Activated CD4-positive, alpha-beta T cell treated with anti-CD3 and anti-CD28 coated beads, Interleukin-2, amount 50 U/mL, for 4 hours (primary cell): ENCODE data around the gene MFSD1.
A peak's percentile ranks its signal among the peaks of the same experiment; 100 is the strongest.
"Not testable (repeated sequence)": the region's sequence is repeated elsewhere in the genome, so short reads cannot be mapped to it uniquely, and the experiment has no call there.

ENCODE experiments used
- DNase-seq, 2 experiments: peaks; one replicate each; pipeline ENCODE4 v3.0.0-alpha.2; 2020

MFSD1 gene

DNA sequence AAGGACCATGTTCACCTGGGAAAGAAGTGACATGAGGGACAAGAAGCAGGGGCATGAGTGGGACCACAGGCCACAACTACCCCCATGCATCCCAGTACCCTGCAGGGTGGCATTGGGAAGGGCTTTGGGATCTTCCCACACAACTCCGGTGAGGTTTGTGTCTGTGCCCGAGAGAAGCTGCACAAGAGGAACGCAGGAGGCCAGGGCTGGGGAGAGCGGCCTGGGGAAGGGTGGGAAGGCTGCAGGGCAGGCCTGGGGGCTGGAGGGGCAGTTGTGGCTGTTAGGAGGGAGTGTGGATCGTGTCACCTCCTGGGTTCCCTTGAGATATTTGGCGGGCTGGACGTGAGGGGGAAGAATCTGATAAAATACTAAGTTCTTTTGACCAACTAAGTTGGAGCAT lies 25.3 kb upstream of the MFSD1 start:
- no peak for DNase-seq

DNA sequence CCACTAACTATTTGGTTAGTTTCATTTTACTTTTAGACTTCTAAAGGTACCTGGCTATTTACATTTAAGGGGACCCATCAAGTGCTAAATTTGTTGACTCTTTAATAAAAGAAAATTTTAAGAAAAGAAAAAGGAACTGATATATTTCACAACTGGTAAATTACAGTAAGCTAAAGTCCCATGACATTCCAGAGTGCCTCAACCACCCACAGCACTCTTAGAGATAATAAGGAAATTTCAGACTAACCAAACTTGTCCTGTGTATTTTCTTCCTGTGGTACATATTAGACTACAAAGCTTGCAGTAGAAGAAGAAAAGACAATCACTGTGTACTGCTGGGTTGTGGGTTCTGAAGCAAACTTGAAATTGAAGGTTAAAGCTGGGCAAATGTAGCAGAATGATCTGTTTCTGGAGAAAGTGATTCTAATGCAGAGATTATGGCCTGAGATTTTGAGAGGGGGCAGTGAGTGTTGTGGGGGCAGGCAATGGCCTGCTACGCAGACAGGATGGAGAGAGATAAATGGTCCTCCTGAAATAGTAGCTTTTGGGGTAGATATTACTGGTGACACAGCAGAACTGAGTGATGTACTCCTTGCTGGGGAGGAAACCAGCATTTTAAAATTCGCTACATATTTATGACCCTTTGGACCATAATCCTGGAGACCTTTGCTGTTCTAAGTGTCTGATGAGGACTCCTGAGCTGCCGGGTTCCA lies 24.5 kb upstream of the MFSD1 start:
- no peak for DNase-seq

DNA sequence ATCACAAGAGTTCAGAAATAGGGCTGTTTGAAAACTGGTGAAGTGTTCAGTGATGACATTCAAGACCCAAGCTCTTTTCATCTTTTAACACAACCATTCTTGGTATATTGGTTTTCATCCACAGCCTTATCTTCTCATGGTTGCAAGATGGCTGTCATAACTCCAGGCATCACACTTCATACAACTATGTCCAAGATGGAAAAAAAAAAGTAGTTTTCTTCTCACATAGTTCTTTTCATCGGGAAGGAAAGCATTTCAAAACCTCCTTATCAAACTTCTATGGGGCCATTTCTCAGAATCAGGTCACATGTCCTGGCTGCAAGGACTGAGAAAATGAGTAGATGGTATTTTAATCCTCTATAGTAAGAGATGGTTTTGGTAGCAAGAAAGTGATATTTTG lies 21.1 kb upstream of the MFSD1 start:
- no peak for DNase-seq

DNA sequence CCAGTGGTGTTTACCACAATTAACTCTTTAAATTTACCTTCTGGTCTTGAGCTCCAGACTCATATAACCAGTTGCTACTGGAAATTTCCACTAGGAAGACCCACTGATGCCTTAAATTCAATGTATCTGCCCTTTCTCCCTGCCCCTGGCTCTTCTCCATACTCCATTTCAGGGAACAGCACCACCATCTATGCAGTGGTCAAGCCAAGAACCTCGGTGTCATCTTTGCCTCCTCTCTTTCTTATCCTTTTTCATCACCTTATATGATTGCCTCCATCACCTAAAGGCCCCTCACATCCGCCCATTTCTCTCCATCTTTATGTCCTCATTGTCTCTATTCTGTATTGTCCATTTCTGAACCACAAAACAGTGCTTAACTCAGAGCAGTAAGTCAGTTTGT lies 20.7 kb upstream of the MFSD1 start:
- no peak for DNase-seq

DNA sequence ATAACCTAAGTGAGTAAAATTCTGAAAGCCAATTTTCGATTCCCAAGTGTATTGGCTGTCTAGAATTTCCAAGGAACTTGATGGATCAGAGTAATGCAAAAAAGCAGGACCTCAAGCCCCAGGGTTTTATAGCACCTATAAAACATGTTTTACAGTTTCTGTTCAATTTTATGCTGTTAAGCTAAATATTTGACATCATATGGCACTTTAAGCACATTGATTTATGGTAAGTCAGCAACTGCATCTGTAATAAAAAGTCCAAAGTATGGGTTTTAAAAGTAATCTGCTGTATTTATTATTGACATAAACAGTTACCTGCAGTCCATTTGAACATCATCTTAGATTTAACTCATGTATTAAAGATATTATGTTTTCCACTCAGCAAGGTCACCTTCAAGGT lies 20.0 kb upstream of the MFSD1 start:
- DNase-seq = no peak

DNA sequence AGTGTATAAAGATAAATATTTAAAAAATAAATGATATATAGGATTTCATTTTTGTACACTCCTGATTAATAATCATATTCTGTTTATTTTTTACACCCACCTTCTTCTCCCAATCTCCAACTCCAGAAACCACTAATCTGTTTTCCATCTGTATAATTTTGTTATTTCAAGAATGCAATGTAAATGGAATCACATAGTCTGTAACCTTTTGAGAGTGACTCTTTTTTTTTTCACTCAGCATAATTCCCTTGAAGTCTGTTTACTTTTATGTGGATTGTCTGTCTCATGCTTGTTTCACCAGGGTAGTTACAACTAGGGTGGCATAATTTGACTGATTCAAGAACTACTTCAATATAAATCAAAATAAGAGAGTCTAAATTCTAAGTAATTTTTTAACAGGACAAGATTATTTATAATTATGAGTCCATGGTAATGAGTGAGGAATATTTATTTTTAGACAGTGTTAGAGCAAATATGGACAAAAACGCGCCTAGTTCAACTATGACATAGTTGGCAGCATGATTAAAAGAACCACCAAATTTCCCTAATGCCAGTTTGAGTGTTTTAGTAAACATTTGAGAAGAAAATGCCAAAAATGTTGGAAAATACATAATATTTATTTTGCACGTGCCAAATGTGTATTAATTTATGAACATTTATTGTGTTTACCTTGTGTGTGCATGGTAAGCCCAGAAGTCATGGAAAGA lies 19.4 kb upstream of the MFSD1 start:
- no peak for DNase-seq

DNA sequence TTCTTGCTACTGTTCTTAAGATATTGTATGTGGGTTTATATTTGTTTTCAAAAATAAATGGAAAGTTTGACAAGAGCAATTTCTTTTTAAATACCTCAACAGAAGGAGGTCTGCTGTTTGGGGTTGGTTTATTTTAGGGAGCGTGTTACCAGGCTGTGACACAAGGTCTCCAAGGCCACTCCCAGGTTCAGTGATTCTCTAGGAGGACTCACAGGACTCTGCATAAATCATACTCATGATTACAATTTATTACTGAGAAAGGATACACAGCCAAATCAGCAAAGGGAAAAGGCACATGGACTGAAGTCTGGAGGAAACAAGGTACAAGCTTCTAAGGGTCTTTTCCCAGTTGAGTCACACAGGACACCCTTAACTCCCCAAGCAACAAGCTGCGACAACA lies 18.8 kb upstream of the MFSD1 start:
- no peak for DNase-seq

DNA sequence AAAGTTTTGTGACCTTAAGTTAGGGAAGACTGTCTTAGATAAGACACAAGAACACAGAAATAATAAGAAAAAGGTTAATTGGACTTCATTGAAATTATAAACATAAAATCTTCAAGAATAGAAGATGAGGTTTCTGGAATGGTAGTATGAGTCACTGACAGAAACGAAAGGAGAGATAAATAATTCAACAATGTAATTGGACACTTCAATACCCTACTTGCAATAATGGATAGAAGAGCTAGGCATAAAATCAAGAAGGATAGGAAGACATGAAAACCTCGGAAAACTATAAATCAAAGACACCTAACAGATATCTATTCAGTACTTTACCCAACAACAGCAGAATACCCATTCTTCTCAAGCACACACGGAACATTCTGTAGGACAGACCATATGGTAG lies 15.9 kb upstream of the MFSD1 start:
- no peak for DNase-seq

DNA sequence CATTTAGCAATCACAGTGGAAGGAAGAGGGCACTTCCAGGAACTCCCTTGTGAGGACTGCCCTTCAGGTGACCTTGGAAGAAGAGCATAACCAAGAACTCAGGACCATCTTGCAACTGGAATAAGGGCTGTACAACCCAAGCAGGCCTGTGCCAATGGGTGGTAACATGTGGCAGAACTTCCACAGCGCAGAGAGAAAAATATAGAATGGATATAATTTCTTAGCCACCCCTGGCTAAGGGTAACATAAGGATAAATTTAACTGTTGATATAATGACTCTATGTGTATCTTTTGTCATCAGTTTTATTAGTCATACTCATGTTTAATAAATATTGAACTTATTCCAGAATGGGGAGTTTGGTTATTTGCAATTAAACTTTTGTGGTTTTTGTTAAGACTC lies 13.4 kb upstream of the MFSD1 start:
- no peak for DNase-seq

DNA sequence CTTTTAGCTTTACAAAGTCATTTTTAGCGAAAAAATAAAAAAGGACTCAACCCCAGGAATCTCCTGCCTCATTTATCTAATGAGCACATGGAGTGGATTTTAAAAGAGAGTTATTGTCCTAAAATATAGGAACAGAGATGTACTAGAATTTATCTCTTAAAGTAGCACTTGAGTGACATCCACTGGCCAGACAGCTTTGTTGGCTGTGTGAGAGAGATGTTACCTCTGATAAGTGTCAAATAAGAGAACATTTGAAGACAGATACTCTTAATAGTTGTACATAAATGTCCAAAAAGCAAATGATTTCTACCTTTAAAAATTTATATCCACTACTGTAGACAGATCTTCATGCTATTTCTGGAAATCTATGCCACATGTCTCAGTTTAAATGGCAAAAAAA lies 12.3 kb upstream of the MFSD1 start:
- no peak for DNase-seq

DNA sequence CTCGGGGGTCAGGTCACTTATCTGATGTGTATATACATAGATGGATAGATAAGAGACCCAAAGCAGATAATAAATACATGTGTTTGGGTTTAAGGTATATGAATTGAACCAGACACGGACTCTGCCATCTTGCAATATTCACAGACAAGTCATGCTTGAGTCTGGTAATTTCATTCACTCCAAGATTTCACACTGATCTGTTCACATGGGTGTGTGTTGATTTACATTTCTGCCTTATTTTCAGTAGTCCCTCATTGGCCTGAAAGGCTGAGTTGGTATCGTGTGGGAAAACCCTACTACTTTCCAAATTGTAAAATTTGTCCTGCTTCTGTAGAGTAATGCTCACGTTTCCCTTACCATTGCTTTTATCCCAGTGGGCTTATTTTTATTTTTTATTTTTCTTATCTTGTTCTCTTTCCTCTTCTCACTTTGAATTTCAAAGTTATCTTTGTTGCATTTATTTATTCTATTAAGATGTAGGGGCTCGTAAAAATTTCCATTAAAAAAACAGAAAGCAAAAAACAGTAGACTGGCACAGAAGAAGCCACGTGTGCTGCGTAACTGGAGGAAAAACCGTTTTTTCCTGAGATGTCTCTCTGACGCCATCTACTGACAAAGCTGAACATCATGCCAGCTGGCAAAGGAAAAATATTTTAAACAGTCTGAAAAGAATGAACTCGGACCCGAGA lies 10.8 kb upstream of the MFSD1 start:
- DNase-seq = peak; percentile 6 to 8

DNA sequence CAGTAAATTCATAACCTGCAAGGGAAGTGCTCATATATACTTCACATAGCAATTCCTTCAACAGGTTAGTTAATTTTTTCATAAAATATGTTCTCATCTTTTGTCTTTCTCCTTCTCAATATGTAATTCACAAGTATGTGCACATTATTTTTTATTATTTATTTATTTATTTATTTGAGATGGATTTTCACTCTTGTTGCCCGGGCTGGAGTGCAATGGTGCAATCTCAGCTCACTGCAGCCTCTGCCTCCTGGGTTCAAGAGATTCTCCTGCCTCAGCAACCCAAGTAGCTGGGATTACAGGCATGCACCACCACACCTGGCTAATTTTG lies 10.3 kb upstream of the MFSD1 start:
- not testable (repeated sequence) for DNase-seq

DNA sequence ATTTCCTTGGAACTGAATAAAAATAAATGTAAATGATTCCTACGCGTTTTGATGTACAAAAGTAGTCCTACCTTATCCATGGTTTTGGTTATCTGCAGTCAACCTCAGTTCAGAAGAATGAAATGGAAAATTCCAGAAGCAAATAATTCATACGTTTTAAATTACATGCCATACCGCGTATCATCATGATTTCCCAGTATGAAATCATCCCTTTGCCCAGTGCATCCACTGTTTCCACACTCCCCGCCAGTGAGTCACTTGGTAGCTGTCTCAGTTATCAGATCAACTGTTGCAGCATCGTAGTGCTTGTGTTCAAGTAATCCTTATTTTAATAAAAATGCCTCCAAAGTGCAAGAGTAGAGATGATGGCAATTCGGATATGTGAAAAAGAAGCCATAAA lies 9.1 kb upstream of the MFSD1 start:
- no peak for DNase-seq

DNA sequence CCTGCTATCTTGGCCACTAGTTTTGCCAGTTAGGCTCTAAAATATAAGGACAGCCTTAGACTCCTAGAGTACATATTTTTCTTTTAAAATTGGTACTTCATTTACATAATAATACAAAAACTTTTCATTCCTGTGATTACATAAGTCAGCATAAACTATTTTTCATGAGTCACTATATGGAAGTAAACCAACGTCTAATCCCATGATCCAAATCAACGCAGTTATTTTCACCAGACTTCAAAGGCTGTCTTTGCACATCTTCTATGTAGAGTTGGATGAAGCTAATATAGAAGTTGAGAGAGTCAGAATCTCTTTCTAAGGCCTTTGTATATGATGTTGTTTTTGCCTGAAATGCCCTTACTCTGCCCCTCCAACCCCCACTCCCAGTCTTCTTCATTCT lies 7.6 kb upstream of the MFSD1 start:
- no peak for DNase-seq

DNA sequence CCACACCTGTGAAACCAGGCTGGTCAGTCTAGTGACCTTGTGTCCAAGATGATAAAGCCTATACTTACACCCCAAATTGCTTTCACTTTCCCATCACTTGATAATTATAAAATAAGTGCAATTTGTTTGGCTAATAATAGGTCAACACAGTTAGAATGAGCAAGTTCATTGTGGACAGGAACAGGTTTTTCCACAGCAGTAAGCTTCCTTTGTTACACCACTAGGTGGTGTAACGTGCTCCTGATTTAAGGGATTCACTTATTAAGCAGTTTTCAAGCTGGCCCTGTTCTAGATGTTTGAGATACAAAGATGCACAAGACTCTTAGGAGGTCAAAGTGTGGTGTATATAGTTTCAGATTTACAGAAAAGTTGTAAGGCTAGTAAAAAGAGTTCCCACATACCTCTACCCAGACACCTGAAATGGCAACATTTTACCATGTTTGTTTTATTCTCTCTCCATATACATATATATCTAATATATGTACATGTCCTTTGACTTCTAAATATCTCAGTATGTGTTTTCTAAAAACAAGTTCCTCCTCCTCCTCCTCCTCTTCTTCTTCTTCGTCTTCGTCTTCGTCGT lies 6.8 kb upstream of the MFSD1 start:
- no peak for DNase-seq

DNA sequence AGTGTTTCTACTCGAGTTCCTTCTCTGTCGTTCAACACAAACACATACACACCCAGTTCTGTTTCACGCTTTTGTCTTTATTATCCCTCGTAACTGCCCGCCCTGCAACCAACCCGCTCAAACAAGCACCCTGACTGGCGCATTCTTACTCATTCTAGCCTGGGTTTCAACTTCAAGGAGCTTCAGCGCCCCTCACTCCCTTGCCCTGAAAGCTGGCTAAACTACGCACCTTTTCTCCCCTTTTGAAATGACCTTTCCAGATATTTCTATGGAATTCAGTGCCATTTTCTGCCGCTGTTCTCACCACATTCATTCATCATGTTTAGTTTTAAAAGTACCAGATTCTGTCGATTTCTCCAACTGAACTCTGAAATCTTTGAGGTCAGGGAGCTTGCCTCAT lies 653 bp upstream of the MFSD1 start:
- no peak for DNase-seq

DNA sequence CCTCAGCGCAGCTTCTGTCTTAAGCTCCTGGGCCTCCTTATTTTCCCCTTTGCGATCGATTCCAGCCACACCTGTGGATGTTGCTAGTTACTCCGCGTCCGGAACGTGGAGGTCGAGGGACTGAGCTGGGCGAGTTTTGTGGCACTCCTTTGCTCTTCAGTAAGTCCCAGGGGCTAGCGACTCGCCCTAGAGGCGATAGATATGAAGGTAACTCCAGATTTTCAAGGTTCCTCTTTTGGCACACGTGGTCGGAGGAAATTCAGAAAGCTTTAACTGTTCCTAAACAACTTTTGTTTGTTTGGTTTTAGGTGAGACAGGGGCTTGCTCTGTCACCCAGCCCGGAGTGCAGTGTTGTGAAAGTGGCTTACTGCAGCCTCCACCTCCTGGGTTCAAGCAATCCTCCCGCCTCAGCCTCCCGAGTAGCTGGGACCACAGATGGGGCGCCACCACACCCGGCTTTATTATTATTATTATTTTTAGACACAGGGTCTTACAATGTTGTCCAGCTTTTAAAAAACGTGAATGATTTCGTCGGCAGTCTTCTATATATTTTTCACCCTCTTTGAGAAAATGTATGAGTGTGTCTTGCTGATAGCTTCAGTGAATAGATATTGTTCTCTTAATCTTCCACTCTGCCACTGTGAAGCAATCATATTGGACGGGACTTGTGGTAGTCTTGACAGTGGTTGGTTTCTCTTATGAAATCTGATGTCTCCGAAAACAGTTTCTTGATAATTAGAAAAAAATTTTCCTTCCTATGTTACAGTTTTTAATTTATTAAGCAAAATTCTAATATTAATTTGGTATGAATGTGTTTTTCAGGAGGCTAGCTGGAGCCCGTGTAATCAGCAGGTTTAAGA lies 785 bp downstream of the MFSD1 start:
- no peak for DNase-seq

DNA sequence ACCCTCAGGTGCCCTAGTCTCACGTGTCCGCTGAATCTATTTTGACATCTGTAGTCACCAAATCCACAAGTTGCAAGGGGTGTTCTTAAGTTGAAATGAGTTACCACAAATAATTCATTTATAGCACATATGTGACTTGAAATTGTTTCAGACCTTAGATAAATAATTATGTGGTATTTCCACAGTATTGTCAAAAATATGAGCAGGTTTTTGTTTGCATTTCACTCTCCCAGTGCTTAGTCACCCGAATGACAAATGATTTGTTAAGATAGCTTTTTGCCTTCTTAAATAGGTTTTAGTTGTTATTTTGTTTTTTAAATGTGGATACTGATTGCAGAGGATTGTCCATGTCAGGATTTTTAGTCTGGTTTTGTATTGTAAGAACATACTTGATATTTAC lies 2.6 kb downstream of the MFSD1 start:
- no peak for DNase-seq

DNA sequence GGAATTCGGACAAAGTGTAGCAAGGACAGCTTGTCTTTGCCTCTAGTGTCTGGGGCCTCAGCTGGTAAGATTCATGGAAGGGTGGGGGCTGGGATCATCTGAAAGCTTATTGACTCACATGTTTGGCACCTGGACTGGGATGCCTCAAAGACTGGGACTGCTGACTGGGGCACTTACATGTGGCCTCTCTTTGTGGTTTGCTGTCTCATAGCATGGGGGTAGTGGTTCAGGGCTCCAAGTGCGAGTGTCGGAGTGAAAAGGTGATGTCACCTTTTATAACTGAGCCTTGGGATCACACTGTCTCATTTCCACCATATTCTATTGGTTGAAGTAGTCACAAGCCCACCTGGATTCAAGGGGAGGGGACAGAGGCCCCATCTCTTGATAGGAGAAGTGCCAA lies 6.8 kb downstream of the MFSD1 start:
- no peak for DNase-seq

DNA sequence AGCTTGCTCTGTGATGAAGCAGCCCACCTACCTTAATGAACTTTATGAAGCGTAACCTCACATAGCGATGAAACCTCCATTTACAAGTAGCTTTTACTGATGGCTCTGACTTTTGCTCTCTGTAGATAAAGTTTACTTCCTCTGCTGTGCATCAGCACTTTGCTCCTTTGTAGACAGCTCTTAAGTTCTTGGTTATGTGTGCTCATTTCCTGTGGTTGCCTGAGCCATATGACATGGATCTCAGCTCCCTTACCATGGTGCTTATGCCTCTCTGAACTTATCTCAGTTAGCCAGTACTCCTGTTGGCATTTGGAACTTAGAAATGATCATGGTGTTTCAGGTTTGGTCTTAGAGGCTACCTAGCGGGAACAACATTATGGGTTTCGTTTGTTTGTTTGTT lies 7.8 kb downstream of the MFSD1 start:
- no peak for DNase-seq

DNA sequence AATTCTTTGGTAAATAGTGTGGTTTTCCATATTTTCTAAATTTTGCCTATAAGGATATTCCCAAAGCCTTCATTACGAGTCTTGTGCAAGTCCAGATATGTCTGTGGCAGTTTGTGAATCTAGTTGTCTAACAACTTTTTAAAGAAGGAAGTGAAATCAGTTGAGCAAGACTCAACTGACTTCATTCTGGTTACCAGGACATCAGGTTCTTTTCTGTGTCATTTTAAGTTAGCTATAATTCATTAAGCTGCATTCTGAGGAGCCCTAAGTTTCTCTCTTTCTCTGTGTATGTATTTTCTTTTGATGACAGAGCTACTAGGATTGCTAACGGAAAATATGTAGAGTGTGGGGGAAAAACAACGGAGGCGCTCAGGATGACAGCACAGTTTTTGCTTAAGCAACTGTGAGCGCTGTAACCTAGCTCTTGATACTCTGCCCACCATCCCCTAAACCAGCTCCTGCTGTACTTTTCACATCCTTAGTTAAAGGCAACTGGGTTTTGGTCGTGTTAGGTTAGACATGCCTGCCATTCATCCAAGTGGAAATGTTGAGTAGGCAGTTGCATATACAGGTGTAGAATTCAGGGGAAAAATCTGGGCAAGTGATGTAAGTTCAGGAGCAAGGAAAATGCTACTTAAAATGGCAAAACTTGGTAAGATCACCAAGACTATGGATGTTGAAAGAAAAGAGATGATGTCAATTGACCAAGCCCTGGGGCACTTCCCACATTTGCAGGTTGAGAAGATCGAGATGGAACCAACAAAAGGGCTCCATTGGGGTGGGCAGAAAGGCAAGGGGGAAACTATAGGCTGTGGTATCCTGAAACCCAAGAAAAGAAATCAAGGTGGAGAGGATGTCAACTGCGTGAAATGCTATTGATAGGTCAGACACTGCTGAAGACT lies 9.2 kb downstream of the MFSD1 start:
- no peak for DNase-seq

DNA sequence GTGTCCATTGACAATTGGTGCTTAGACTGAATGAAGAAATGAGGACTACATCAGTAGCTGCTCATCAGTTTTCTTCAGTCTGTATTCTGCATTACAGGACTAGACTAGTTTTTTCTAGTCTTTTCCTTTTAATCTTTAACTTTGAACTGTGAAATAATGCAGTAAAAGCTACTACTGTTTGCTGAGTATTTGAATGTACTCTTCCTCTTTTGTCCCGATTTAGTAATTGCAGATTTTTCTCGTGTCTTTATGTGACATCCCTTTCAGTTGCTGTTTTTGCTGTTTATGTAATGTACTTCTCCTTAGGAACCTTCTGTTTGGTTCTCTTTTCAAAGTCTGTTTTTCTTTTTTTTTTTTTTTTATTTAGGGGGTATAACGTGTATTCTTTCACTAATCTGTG lies 17.4 kb downstream of the MFSD1 start:
- no peak for DNase-seq
